GM19099 (cell line): ENCODE measurements around the gene FUCA1.

ENCODE experiments used
- POLR2A ChIP-seq: IDR thresholded peaks from 3 replicates; pipeline ENCODE4 v1.6.1; 2011; ENCODE audit warnings: low read depth; ENCODE audit not compliant: insufficient read length; ENCODE audit errors: extremely low read depth

Gene FUCA1

DNA sequence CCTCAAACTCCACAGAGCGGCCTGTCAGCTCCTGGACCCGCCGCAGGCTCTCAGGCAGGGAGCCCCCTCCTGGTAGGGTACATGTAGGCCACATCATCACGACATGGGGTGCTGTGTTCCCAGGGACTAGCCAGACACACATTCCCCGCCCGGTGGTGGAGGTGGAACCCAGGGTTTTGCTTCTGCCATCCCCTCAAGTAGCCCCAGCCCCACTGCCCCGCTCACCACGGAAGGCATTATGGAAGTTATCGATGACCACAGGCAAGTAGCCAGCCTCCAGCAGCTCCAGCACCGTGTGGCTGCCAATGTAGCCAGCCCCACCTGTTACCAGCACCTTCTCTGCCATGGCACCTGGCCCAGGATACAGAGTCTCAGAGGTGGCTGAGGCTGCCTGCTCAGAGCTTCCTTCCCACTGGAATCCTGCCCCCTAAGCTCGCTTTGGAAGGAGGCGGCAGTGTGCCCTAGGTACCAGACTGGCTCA lies 69.4 kb downstream of the FUCA1 start:
- no peak for TF ChIP-seq POLR2A

DNA sequence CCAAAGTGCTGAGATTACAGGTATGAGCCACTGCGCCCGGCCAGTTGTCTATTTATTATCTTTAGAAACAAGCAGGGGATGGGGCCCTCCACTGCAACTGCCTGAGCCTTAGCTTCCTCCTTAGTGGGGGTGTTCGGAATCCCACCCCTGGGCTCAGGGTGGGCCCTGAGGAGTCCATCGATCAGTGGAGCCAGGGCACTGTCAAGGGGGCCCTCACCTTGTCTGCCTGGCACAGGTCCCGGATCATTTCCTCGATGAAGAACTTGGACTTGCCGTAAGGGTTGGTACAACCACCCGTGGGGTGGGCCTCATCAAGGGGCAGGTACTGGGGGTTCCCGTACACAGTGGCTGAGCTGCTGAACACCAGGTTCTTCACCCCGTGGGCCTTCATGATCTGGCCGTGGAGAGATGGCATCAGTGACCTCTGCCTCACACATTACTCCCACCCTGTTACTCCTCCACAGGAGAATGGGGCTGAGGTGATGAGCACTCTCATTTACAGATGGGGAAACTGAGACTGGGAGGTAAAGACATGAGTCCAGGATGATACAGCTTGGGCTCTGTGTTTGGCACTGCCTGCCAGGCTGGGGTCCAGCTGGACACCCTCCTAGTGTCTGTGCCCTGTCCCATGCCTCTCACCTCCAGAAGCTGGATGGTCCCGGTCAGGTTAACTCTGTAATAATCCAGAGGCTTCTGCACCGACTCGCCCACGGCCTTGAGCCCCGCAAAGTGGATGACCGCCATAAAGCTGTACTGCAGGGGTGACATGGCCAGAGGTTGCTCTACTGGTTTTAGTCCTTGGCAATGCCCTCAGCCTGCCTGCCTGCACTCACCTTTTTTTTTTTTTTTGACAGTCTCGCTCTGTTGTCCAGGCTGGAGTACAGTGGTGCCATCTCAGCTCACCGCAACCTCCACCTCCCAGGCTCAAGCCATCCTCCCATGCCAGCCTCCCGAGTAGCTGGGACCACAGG lies 70.3 kb downstream of the FUCA1 start:
- no peak for TF ChIP-seq POLR2A

DNA sequence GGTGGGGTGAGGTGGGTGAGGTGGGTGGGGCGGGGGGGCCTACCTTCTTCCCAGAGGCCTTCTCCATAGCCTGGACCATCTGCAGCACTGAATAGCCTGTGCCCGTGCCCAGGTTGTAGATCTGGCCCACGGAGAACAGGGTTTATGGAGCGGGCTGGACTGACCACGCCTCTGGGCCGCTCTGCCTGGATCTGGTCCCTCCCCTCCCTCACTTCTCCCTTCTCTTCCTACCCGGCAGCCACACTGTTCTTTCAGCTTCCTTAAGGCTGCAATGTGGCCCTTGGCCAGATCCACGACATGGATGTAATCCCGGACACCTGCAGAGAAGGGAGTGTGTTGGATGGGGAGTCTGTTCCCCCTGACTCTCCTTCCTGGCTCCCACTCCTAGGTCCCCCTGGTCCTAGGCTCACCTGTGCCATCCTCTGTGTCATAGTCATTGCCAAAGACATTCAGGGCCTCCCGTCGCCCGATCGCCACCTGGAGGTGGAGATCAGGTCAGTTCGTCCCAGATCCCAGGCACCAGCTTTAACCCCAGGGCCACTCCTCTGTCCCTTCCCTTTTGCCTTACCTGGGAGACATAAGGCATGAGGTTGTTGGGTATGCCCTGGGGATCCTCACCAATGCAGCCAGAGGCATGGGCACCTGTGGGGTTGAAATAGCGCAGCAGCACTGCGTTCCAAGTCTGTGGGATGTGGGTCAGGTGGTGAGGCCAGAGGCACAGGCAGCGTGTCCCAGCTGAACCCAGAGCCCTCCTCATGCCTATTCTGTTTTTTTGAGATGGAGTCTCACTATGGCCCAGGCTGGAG lies 71.4 kb downstream of the FUCA1 start:
- no peak for TF ChIP-seq POLR2A

DNA sequence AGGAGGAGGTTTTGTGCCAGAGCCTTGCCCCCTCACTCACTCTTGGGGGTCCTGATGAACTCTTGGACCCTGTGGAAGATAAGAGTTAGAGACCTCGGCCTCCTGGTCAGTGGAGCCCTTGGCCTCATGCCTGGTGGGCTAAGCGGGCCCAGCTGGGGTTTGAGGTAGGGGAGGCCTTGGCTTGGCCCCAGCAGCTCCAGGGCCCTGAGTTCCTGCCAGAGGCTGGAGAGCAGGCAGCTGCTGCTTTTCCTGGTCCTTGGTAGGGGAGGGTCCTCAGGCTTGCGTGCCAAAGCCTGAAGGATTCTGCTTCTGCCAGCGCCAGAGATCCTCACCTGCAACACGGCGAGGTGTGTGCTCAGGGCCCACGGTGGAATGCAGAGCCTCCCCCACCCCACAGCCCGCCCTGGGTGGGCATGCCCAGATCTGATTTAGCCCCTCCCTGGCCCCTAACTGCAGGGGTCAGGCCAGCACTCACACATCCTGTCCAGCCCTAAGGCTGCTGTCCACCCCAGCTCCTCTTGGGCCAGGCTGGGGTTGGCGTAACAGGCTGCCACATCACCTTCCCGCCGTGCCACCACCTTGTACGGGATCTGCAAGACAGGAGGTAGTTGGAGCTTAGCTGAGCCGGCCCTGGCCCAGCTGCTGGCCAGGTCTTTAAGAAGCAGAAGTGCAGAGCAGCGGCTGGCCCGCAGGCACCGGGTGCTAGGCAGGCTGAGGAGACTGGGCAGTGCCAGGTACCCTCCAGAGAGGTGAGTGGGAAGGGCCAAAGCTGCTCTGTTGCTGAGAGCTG lies 72.2 kb downstream of the FUCA1 start:
- no peak for TF ChIP-seq POLR2A
